Activated CD8-positive, alpha-beta memory T cell treated with anti-CD3 and anti-CD28 coated beads, Interleukin-2, amount 50 U/mL, for 4 hours (primary cell): ENCODE data around the gene ATXN2.

Experiments
- DNase-seq: peaks from one replicate; pipeline ENCODE4 v3.0.0-alpha.2; 2020

The ATXN2 gene

DNA sequence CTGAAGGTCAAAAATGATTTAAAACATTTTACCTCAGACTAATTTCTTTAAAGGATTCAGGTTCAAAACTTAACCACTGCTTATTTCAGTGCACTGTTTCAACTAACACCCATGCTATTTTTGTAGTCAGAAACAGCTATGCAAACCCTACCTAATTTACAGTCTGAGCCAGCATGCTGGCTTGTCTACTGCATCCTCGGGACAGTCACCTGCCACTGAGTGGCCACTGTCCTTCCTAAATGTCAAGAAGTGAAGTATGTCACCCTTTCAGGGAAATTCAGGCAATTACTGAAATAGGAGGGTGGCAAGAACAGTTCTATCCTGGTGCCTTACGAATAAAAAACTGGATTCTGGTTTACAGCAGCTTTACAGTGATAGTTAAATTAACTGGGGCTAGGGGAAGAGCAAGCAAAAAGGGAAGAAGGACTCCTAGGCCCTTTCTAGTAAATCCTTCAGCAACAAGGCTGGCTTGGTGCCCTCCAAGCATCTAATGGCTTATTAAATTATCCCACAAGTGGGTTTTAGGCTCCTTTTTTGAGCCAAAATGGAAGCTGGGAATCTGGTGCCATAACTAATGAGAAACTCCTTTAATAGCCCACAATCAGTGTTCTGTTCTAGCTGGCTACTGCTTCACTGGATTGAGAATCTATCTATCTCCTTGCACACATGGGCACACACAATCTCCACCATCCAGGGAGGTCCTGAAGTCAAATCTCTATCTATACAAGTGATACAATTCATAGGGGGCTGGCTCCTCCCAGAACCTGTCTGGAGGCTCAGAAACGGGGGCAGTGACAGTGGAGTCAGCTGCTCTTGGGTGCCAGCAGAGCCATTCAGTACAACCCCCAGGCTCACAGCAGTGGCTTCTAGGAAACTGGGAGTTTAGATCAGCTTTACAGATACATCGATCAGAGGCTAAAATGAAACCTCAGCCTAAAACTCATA is 150.0 kb downstream of the ATXN2 start:
- no peak for DNase-seq

DNA sequence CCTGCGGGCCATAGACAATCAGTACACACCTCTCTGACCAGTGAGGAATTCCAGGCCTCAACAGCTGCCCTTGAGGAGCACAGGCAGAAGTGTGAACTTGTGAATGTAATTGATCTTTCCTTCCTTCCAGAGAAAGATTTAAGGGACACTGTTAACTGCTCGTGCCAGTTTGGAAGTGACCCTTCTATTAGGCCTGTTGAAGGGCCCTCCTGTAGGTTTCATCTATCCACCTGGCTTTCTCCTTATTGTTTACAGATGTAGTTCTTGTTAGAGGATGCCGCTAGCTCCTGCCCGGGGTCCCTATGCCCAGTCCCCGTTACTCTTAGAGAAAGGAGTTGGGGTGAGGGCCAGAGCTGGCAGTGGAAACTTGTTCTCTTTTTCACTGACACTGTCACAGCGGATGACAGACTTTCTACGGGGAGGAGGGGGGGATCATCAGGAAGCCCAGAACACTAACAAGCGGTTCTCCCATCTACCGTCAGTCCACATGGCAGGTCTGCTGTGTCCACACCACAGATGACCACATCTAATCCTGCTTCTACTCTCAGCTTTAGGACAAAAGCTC is 150.8 kb downstream of the ATXN2 start:
- no peak for DNase-seq

- DNase-seq = no peak
Measured at GRCh38 chr12:111447571-111448265, 151.4 kb downstream of the ATXN2 start.

- no peak for DNase-seq
Measured at GRCh38 chr12:111446631-111447570, 152.2 kb downstream of the ATXN2 start.

- DNase-seq = no peak
Measured at GRCh38 chr12:111445726-111446581, 153.2 kb downstream of the ATXN2 start.

- DNase-seq = peak; percentile 68
Measured at GRCh38 chr12:111444925-111445725, 154.0 kb downstream of the ATXN2 start.

DNA sequence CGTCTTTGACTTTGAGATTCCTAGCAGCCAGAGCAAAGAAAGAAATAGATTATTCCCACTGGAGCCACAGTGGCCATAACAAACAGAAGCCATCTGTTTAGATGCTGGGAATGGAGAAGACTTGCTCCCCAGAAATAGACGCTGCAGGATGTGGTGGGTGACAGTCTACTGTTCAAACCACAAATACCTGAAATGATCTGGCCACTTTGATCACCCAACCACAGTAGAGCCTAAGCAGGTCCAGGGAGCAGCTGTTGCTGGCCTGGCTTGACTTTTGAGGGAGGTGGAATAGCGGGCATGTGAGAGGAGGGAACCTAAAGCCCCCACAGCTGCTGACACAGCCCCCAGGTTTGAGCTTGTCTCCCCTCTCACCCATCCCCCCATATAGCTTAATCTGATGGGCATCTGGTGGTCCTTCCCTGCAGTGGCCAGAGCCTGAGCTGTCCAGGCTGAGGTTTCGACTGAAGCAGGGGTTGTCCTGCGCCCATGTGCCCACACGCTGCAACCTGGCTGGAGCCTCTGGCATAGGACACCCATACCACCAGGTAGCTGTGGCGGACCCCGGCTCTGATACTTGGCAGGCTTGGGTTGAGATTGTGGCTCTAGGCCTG is 154.7 kb downstream of the ATXN2 start:
- no peak for DNase-seq

GRCh38 chr12:111443586-111443985 is 155.5 kb downstream of the ATXN2 start:
- peak; percentile 37 for DNase-seq

- DNase-seq = peak; percentile 15
Measured at GRCh38 chr12:111443086-111443485, 156.0 kb downstream of the ATXN2 start.

DNA sequence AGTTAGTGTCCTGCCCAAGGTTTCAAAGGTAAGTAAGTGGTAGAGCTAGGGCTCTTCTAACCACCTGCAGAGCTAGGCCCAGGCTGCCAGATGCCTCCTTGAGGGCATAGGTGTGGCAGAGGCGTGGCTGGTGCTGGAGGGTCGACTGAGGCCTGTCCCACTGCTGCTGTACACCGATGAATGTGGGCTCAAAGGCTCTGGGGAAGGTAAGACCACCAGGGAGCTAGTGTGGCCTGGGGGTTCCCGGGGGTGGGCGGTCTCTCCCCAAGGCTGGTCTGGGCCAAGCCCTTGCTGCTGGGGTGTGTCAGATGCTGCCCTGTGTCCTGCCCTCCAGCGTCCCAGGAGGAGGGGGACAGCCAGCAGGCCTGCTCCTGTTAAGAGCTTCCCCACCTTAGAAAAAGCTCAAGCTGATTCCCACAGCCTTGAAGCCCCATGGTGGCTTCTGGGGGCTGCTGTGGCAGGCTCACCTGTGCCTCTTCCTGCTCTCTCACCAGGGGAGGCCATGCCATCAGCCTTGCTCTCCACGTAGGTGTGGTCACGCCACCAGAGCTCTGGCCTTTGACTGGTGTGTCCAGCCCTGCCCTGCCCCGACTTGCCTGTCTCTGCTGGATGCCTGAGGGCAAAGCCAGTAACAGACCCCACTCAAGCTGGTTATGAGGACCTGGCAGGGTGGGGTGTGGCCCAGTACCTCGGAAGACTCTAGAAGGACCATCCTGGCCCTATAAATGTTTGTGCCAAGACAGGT is 156.6 kb downstream of the ATXN2 start:
- peak; percentile 14 for DNase-seq

DNA sequence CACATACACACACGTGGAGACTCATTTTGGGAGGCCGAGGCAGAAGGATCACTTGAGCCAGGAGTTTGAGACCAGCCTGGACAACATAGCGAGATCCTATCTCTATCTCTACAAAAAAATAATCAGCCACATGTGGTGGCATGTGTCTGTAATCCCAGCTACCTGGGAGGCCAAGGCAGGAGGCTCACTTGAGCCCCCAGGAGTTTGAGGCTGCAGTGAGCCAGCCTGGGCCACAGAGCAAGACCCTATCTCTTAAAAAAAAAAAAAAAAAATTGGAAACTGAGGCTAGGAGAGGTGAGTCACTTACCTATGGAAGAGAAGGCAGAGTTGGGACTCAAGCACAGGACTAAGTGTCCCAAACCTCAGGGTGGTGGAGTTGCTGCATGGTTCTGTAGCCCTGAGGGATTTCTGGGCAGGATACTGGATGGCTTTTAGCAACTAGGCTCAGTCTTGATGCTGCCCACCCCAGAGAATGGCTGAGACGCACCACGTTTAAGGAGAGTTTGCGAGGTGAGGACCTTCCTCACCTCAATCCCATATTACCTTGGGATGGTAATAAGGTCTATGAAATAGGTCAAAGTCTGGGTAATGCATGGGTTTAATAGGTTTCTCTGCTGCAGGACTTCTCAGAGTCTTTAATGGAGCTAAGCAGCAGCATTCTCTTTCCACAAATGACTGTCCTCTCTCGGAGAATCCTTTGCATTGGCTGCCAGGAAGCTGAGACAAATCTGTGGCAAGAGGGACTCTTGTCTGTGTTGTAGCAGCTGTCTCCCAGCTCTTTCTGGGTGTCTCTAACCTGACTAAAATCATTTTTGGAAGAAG is 157.8 kb downstream of the ATXN2 start:
- DNase-seq = peak; percentile 4

GRCh38 chr12:111440631-111441030 is 158.5 kb downstream of the ATXN2 start:
- DNase-seq = peak; percentile 7

DNA sequence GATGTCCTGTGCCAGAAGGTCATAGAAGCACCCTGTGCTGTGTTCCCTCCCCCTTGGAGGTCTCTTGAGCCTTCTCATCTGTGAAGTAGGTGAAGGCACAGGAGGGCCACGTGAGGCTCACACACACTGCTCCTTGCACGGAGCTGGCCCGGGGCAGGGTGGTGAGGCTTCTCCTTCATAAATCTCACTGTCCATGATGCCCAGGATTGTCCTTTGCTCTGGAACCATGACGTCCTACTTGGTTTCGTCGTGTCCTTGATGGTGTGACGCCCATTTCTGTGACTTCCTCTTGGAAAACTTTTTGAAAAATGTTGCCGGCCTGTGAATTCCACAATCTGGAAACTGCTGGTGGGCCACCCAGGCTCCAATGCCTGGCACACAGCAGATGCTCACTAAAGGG is 159.0 kb downstream of the ATXN2 start:
- peak; percentile 9 for DNase-seq

- no peak for DNase-seq
Measured at GRCh38 chr12:111439657-111440151, 159.4 kb downstream of the ATXN2 start.

DNA sequence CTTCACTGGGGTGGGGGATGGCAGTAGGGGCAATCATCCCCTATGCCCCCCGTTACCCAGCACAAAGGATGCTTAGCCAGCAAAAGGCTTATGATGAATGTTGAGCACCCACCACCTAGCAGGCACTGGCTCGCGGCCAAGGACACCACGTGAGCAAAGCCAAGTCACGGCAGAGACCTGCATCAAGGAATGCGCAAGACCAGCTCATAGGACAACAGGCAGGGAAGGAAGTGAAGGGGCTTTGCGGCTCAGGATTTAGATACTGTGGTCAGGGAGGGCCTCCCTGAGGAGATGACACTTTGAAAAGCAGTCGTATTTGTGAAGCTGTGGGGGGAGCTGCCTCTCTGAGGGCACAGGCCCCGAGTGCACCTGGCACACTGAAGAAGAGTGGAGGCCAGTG is 160.6 kb downstream of the ATXN2 start:
- peak; percentile 78 for DNase-seq

GRCh38 chr12:111437816-111438454 is 161.2 kb downstream of the ATXN2 start:
- DNase-seq = no peak

DNA sequence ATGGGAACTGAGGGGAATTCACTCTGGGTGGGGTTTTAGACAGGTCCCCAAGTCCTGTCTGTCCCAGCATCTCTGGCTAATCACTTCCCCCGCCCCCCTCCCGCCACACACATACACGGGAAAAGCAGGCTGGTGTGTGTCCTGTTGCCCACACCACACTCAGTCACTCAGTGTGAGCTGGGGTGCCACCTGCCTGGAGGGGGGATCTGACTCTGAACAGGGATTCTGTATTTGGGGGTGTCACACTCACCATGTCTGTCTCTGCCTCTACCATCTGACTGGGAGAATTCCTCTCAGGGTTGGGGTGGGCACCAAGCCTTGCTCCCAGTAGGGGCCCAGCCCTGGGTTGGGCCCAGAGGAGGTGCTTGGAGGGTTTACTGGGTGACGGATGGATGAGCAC is 162.3 kb downstream of the ATXN2 start:
- DNase-seq = no peak

DNA sequence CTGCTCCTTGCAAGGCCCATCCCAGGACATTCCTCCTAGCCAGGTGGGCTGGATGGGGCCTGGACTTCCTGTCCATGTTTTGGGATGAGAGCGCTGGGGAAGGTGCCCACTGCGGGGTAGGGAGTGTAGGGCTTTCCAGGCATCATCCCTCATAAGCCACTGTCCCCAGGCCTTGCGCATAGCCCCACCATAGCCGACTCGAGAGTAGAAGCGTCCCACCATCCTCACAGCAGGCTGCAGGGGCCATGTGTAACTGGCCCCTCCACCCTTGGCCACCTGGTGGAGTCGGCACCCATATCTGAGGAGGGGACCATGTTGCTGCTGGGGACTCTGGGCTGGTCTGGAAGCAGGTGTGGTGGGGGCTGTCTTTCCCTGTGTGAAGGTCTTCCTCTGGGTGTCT is 162.8 kb downstream of the ATXN2 start:
- DNase-seq = no peak
